Measurements from ENCODE around the gene PISD.

DNA sequence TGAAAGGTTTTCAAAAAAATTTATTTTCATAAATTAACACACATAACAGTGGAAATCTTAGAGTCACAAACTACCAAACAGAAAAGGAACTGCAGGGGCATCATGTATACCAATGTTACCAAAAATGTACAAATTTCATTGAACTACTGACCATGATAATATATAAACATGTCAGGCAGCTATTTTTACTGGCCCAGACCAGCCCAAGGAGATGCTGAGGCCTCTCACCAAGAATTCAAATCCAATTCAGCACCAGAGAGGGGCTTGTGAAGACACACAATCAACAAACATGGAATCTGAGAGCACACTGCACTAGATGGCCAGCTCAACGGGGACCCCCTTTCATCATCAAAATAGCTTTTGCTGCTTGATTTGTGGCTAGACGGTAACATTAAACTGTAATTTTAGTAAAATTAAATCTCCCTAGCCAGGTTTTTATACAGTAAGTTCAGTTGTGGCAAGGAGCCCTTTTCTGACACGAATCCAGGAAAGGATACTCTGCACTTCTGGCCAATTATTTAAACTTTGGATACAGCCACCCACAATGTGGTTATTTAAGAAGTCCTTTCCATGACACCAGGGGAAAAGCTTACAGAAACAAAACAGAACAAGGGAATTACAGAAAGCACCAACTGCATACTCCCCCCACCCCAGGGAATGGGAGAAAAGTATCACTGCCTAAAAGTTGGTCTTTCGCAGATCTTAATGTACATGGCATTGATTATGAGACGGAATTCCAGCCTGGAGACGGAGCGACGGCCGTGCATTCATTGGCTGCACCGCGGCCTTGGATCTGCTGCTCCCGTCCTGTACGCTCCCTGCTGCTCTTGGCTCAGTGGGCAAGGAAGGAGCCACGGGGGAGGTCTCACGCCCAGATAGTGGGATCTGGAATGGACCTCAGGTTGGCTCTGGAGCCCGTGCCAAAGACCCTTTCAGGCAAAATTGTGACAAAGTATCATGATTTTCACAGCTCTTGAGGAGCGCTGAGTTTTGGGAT lies 19.6 kb upstream of the PISD start:
- no peak for TF ChIP-seq SP1 (IDR thresholded peaks at IDR 0.05)
- TF ChIP-seq TARDBP (IDR thresholded peaks at IDR 0.05): no peak
- TF ChIP-seq ELF4 (IDR thresholded peaks at IDR 0.05): no peak
- no peak for TF ChIP-seq FOXM1 (IDR thresholded peaks at IDR 0.05; ENCODE audit: borderline replicate concordance)
- TF ChIP-seq ZNF384 (IDR thresholded peaks at IDR 0.05): no peak
- TF ChIP-seq, protein P1, sequence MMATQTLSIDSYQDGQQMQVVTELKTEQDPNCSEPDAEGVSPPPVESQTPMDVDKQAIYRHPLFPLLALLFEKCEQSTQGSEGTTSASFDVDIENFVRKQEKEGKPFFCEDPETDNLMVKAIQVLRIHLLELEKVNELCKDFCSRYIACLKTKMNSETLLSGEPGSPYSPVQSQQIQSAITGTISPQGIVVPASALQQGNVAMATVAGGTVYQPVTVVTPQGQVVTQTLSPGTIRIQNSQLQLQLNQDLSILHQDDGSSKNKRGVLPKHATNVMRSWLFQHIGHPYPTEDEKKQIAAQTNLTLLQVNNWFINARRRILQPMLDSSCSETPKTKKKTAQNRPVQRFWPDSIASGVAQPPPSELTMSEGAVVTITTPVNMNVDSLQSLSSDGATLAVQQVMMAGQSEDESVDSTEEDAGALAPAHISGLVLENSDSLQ (IDR thresholded peaks at IDR 0.05): no peak
- TF ChIP-seq LEF1 (IDR thresholded peaks at IDR 0.05; ENCODE audit: borderline replicate concordance): no peak
- no peak for TF ChIP-seq FOXK2 (IDR thresholded peaks at IDR 0.05)
